Tibial artery (tissue), 4 donors: ENCODE measurements around the gene MAP4.
A peak's percentile ranks its signal among the peaks of the same experiment; 100 is the strongest.

Experiments
- DNase-seq, 2 donors: peaks; one replicate each; pipeline ENCODE4 v3.0.0-alpha.2; 2019
- H3K27ac ChIP-seq, 2 donors: fragments of 200-600 bp; sonication (generic) in 1 of 2; 1 replicate in 1 of 2; 2 replicates in 1 of 2; pipeline ENCODE4 v1.5.1; 2018 to 2019; ENCODE audit warnings: mild to moderate bottlenecking in 1 of 2
- H3K27me3 ChIP-seq, 2 donors: fragments of 200-600 bp; sonication (generic) in 1 of 2; one replicate each; pipeline versions ENCODE4 v1.5.1 to v1.6.0; 2016 to 2019
- H3K36me3 ChIP-seq, 3 donors: fragments of 200-600 bp; sonication (generic) in 2 of 3; one replicate each; pipeline ENCODE4 v1.5.1; 2016 to 2019; ENCODE audit warnings: mild to moderate bottlenecking in 2 of 3
- H3K4me1 ChIP-seq, 4 donors: fragments of 200-600 bp; sonication (generic) in 2 of 4; 1 replicate in 3 of 4; 2 replicates in 1 of 4; pipeline ENCODE4 v1.5.1; 2016 to 2019
- H3K4me3 ChIP-seq, 2 donors: fragments of 200-600 bp; sonication (generic) in 1 of 2; 1 replicate in 1 of 2; 2 replicates in 1 of 2; pipeline ENCODE4 v1.5.1; 2018 to 2019; ENCODE audit warnings: mild to moderate bottlenecking in 2 of 2
- H3K9me3 ChIP-seq, 3 donors: fragments of 200-600 bp; sonication (generic) in 1 of 3; one replicate each; pipeline ENCODE4 v1.5.1; 2016 to 2019
- intact Hi-C: fragments of 100-400 bp; cut with DNase I; formaldehyde crosslinking; loops from one replicate; pipeline ENCODE4 v1.15.0; 2023; ENCODE audit warnings: low total_unique reads
- TF ChIP-seq, protein P1 (sequence below), 2 experiments: fragments of 200-600 bp in 1 of 2; fragments of 450-650 bp in 1 of 2; IDR thresholded peaks; one replicate each; pipeline ENCODE4 v1.5.1; 2017 to 2019; ENCODE audit warnings: antibody characterized with exemption in 2 of 2, mild to moderate bottlenecking in 1 of 2, moderate library complexity in 1 of 2

Gene MAP4

DNA sequence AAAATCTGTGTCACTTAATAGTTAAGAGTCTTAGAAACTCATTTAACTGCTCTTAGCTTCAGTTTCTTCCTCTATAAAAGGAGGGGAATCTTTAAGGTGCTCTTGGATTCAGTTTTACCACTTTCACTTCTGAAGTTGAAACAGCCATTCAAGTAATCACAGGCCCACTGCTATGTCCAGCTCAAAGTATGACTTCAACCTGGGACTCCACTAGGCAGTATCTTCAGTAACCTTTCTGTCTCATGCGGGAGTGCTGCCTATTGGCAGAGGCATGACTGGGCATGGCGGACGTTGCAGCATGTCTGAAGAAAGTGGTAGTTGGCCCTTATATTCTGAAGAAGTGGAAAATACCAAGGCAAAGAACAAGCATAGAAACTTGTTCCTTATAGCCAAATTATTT, 121.0 kb downstream of the MAP4 start:
- intact Hi-C loops: no loop called here

DNA sequence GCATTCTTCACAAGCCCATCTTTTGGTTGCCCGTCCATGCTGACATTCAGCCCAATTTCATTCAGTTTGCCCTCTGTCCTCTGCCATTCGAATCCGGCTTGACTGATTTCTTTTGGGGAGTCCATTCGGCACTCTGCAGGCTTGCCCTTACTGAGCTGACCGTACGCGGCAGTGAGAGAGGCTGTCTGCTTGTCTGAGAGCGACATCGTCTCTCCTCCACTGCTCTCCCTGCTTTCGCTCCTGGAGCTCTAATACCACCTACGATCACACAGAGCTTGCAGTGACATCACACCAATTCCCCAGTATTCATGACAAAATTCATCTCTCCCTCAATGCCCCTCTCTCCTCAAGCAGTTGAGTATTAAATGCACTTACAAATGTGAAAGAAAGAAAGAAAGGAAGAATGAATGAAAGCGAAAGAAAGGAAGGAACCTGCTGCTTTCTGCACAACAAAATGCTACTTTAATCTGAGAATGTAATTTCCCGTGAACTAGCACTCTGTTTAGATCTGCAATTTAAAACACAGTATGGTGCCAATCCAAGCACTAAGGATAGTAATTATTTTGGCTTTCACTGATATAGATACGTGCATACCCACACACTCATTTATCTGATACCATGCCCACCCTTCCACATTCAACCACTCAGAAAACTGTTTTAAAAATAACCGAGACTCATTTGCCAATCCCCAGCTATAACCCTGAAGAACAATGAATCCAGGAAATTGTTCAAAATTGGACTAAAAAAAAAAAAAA, 123.8 kb downstream of the MAP4 start:
- intact Hi-C loops: no loop called here
- H3K4me1 ChIP-seq: peaks cover 0 to 33% (median 14%) of the 10 kb centered on the region in 4 donors
- peak overlapping the region in 1 of 2 donors; percentile 61 for H3K27ac ChIP-seq
- no peaks in the 10 kb centered on the region for H3K27me3 ChIP-seq
- H3K4me3 ChIP-seq: no peak overlapping the region
- H3K36me3 ChIP-seq: peaks cover 0 to 58% (median 8%) of the 10 kb centered on the region in 3 donors
- TF ChIP-seq, protein P1, sequence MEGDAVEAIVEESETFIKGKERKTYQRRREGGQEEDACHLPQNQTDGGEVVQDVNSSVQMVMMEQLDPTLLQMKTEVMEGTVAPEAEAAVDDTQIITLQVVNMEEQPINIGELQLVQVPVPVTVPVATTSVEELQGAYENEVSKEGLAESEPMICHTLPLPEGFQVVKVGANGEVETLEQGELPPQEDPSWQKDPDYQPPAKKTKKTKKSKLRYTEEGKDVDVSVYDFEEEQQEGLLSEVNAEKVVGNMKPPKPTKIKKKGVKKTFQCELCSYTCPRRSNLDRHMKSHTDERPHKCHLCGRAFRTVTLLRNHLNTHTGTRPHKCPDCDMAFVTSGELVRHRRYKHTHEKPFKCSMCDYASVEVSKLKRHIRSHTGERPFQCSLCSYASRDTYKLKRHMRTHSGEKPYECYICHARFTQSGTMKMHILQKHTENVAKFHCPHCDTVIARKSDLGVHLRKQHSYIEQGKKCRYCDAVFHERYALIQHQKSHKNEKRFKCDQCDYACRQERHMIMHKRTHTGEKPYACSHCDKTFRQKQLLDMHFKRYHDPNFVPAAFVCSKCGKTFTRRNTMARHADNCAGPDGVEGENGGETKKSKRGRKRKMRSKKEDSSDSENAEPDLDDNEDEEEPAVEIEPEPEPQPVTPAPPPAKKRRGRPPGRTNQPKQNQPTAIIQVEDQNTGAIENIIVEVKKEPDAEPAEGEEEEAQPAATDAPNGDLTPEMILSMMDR (IDR thresholded peaks at IDR 0.05): no peak
- no peaks in the 10 kb centered on the region for H3K9me3 ChIP-seq
- DNase-seq: no peak

More for the DNA sequence above, 121.0 kb downstream of the MAP4 start:
- DNase-seq: no peak
- Histone ChIP-seq H3K36me3 (peaks cover 6 to 78% (median 18%) of the 10 kb centered on the region in 3 donors), H3K27ac (no peak overlapping the region), H3K4me3 (no peak overlapping the region), H3K27me3 (no peaks in the 10 kb centered on the region), H3K9me3 (no peaks in the 10 kb centered on the region), H3K4me1 (peaks cover 0 to 21% (median 11%) of the 10 kb centered on the region in 4 donors)
- TF ChIP-seq, protein P1 (IDR thresholded peaks at IDR 0.05): no peak

DNA sequence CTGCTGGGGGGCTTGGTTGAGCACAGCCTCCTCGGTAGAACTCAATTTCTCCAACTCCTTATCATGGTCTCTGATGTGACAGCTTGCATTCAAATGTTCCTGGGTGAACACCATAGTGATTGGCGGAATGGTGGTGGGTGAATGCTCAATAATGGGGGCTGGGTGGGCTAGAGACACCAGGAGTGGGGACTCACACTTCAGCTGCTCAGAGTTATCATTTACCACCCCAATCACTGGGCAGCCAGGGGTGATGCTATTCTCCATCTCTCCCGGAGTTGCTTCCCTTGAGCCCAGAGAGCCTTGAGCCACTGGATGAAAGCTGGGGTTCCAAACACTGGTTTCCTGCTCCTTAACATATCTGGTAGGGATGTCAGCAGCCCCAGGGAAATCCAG, 124.6 kb downstream of the MAP4 start:
- no peak for DNase-seq
- TF ChIP-seq, protein P1 (IDR thresholded peaks at IDR 0.05): no peak
- Histone ChIP-seq H3K27me3 (no peaks in the 10 kb centered on the region), H3K9me3 (no peaks in the 10 kb centered on the region), H3K4me1 (peaks cover 0 to 33% (median 14%) of the 10 kb centered on the region in 4 donors), H3K4me3 (no peak overlapping the region), H3K27ac (peak overlapping the region; percentile 59 to 61), H3K36me3 (peaks cover 0 to 49% (median 3%) of the 10 kb centered on the region in 3 donors)
- intact Hi-C loops: no loop called here

DNA sequence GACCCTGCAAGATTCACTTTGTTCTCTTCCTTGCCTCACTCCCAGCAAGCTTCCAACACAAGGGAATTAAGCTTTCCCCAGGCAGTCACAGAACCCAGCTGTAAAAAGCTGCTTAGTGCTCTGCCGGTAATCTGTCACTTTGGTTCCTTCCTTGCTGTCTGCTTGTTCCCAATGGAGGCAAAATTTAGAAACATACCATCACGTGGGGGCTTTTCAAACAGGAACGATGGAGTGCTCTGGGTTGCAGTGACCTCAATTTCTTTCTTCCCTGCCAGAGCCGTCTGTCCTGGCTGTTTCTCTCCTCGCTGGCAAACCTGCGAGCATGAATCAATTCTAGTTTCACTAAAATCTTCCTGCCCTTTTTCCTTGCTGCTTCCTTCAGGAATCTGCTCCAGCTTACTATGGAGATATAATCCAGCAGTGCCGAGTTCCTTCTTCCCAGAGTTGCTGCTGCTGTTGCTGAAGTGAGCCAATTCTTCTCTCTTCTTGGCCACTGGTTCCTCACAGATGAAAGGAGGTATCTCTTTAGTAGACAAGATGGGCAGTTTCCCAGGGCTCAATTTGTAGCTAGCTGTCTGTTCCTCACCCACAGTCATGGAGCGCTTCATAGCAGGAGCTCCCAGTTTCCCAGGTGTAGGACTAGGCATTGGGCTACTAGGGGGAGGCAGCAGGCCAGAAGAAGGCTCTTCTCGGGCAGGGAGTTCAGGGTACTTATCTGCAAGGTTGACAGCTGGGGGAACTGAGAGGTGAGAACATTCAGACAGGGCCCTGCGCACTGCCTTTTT, 125.2 kb downstream of the MAP4 start:
- intact Hi-C loops: no loop called here
- Histone ChIP-seq H3K27ac (peak overlapping the region; percentile 59 to 61), H3K36me3 (peaks cover 0 to 44% (median 3%) of the 10 kb centered on the region in 3 donors)

DNA sequence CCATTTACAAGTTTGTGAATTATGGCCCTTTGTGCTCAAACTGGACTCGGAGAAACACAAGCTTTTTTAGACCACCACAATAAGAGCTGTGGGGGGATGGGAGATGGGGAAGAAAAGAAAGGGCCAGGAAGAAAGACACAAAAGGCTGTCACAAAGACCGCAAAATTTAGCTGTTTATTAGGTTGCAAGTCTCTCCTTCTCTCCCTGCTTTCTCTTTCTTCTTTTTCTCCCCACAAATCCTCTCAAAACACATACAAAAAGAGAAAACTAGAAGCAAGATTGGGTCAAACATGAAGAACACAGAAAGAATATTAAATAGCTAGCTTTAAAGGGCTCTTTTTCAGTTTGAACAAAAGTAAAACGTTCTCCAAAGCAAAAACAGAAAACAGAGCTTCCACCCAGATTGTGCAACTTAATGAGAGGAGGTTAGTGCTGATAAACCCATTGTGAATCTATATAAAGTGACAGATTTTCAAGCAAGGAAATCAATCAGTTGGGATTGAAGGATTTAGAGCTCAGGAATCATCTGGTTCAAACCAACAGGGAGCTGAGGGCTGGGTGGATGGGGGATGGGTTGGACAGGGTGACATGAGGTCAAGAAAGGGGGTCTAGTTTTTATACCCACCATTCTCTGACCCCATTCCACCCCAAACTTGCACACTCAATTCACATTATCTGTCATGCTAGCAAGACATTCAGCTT, 125.9 kb downstream of the MAP4 start:
- H3K4me1 ChIP-seq: peaks cover 0 to 33% (median 14%) of the 10 kb centered on the region in 4 donors
- H3K36me3 ChIP-seq: peaks cover 0 to 38% (median 3%) of the 10 kb centered on the region in 3 donors
- no peak for DNase-seq
- H3K4me3 ChIP-seq: no peak overlapping the region
- no peaks in the 10 kb centered on the region for H3K27me3 ChIP-seq
- peak overlapping the region; percentile 59 to 61 for H3K27ac ChIP-seq
- intact Hi-C loops: no loop called here
- TF ChIP-seq, protein P1 (IDR thresholded peaks at IDR 0.05): no peak
- no peaks in the 10 kb centered on the region for H3K9me3 ChIP-seq

More for the DNA sequence above, 125.2 kb downstream of the MAP4 start:
- TF ChIP-seq, protein P1 (IDR thresholded peaks at IDR 0.05): no peak
- Histone ChIP-seq H3K4me1 (peaks cover 0 to 33% (median 14%) of the 10 kb centered on the region in 4 donors), H3K9me3 (no peaks in the 10 kb centered on the region), H3K4me3 (no peak overlapping the region), H3K27me3 (no peaks in the 10 kb centered on the region)
- peak; percentile 52 to 62 for DNase-seq
